Measurements from ENCODE around the gene WDR27. TPM values are rescaled to one million over a fixed set of nuclear protein-coding genes. Genes with fewer than 3 reads are reported as not detected.

The WDR27 gene
- total RNA-seq, 1 experiment from 2014 or later, result 77.9 TPM

DNA sequence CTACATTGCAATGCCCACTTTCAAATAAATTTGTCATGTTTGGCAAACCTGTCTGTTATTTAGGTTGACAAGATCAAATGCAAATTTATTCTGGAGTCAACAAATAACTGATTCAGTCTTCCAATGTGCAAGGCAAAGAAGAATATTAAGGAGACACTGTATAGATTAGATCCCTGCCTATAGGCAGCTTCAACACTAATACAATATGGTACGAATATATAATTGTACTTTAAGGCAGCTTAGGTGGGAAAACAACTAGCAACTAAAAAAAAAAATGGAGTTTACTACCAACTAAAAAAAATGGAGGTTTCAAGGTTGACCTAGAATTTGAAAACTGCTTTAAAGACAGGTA, 24.2 kb upstream of the WDR27 start:
- TF ChIP-seq, protein P1, sequence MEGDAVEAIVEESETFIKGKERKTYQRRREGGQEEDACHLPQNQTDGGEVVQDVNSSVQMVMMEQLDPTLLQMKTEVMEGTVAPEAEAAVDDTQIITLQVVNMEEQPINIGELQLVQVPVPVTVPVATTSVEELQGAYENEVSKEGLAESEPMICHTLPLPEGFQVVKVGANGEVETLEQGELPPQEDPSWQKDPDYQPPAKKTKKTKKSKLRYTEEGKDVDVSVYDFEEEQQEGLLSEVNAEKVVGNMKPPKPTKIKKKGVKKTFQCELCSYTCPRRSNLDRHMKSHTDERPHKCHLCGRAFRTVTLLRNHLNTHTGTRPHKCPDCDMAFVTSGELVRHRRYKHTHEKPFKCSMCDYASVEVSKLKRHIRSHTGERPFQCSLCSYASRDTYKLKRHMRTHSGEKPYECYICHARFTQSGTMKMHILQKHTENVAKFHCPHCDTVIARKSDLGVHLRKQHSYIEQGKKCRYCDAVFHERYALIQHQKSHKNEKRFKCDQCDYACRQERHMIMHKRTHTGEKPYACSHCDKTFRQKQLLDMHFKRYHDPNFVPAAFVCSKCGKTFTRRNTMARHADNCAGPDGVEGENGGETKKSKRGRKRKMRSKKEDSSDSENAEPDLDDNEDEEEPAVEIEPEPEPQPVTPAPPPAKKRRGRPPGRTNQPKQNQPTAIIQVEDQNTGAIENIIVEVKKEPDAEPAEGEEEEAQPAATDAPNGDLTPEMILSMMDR (IDR thresholded peaks at IDR 0.05; ENCODE audit: unreplicated experiment), result no peak
- peak overlapping the region; percentile 71 for H3K4me3 Mint-ChIP-seq (ENCODE audit: low read depth, unreplicated experiment)
- intact Hi-C loops (cut with micrococcal nuclease; ENCODE audit: unreplicated experiment), result no loop called here
- peak overlapping the region; percentile 65 for H3K27ac Mint-ChIP-seq (ENCODE audit: unreplicated experiment)
- CTCF ChIA-PET, result interaction anchor here (0.8 to 0.9 kb wide), 2 partner anchors 11 to 26 kb away, joined by 4 read pairs; partner anchors contain the start of genes DYNLT2 and ERMARD
- H3K4me1 Mint-ChIP-seq (ENCODE audit: low read depth, unreplicated experiment), result peaks cover 20% of the 10 kb centered on the region
- H3K9me3 Mint-ChIP-seq (ENCODE audit: low read depth, unreplicated experiment), result no peaks in the 10 kb centered on the region
- H3K27me3 Mint-ChIP-seq (ENCODE audit: unreplicated experiment), result no peaks in the 10 kb centered on the region
- no peak for DNase-seq
- peaks cover 31% of the 10 kb centered on the region for H3K36me3 Mint-ChIP-seq (ENCODE audit: insufficient read depth, unreplicated experiment)
- BruUV-seq (replicated peaks), result no TSS peak

DNA sequence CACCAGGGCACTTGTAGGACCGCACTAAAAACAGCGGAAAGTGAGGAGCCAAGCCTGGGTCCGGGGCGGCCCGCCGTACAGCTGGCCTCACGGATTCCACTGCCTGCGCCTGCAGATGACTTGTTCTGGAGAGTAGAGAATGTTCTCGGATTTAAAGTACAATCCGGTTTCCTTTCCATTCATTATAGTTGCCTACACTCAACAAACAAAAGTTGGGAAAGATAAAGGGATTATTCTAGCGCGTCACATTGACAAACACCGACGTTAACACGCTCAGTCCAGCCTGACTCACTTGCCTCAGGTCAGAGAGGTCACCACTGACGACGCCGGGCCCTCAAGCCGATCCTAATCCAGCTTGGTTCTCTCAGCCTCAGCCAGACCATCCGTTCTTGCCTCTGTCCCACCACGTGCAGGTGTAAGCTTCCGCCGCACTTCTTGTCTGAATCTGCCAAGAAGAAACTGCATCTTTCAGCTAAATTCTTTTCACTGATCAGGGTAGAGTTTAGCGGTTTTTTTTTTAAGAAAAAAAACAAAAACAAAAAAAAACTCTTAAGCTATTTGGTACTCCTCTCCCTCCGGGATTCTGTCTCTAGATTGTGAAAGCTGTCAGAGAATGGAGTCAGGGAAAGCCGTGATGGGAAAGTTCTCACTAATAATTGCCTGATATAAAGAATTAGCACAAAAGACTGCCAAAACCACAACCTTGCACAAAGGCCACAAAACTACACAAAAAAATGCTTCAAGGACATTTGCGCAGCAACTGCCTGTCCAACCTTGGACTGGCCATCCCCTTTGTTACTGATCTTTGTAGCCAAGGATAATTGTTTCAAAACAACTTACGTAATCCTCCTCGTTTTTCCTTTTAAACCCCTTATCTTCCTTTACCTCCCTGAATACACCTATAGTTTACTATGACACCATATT, 23.6 kb upstream of the WDR27 start:
- TF ChIP-seq, protein P1 (IDR thresholded peaks at IDR 0.05; ENCODE audit: unreplicated experiment), result no peak
- peak overlapping the region; percentile 71 for H3K4me3 Mint-ChIP-seq (ENCODE audit: low read depth, unreplicated experiment)
- no peaks in the 10 kb centered on the region for H3K27me3 Mint-ChIP-seq (ENCODE audit: unreplicated experiment)
- H3K9me3 Mint-ChIP-seq (ENCODE audit: low read depth, unreplicated experiment), result no peaks in the 10 kb centered on the region
- H3K4me1 Mint-ChIP-seq (ENCODE audit: low read depth, unreplicated experiment), result peaks cover 25% of the 10 kb centered on the region
- DNase-seq, result peak; percentile 55
- TSS peak; percentile 60 for BruUV-seq (replicated peaks)
- CTCF ChIA-PET, result interaction anchor here (0.7 to 0.9 kb wide), 3 partner anchors 12 to 63 kb away, joined by 4 read pairs; partner anchors contain the start of genes DYNLT2 and ERMARD
- peaks cover 34% of the 10 kb centered on the region for H3K36me3 Mint-ChIP-seq (ENCODE audit: insufficient read depth, unreplicated experiment)
- peak overlapping the region; percentile 65 for H3K27ac Mint-ChIP-seq (ENCODE audit: unreplicated experiment)
- intact Hi-C loops (cut with micrococcal nuclease; ENCODE audit: unreplicated experiment), result no loop called here

DNA sequence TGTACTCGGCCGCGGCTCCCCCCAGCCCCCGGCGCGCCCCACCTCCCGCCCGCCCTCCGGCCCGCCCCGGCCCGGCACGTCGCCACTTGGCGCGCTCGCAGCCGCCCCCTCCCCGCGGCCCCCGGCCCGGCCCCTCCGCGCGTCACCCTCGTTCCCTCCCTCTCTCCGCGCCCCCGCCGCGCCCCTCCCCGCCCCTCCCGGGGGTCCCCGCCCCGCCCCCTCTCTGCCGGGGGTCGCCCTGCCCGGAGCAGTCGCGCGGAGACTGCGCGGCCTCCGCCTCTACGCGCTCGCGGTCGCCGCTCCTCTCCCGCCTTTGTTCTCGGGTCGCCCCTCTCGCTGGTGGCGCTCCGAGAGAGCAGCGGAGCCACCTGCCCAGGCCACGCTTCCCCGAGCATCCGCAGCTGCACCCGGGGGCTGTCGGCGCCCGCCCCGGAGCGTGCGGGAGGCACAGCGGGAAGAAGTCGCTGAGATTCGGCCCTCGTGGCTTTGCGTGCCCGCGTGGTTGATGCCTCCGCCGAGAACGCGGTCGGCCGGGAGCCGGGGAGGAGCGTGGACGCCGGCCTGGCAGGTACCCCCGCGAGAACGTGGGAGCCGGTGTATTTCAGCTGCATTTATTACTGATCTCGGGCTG, 22.8 kb upstream of the WDR27 start, which contains the start of gene PHF10:
PHF10 (minus strand) TSS at position 7 of the 631 bp plus-strand sequence. CDS start 569 bp downstream, outside the sequence.
- H3K4me1 Mint-ChIP-seq (ENCODE audit: low read depth, unreplicated experiment), result peaks cover 29% of the 10 kb centered on the region
- BruUV-seq (replicated peaks), result no TSS peak
- peak within 1 kb of the TSS; percentile 98 for H3K4me3 Mint-ChIP-seq (ENCODE audit: low read depth, unreplicated experiment)
- intact Hi-C loops (cut with micrococcal nuclease; ENCODE audit: unreplicated experiment), result no loop called here
- H3K27ac Mint-ChIP-seq (ENCODE audit: unreplicated experiment), result peak within 1 kb of the TSS; percentile 95
- TF ChIP-seq, protein P1 (IDR thresholded peaks at IDR 0.05; ENCODE audit: unreplicated experiment), result no peak
- DNase-seq, result peak; percentile 67
- CTCF ChIA-PET, result interaction anchor here (0.7 kb wide), 1 partner anchor 64 kb away, joined by 4 read pairs; no protein-coding TSS in a partner anchor
- H3K36me3 Mint-ChIP-seq (ENCODE audit: insufficient read depth, unreplicated experiment), result peaks cover 36% of the 10 kb centered on the region
- no peaks in the 10 kb centered on the region for H3K9me3 Mint-ChIP-seq (ENCODE audit: low read depth, unreplicated experiment)
- H3K27me3 Mint-ChIP-seq (ENCODE audit: unreplicated experiment), result no peaks in the 10 kb centered on the region

DNA sequence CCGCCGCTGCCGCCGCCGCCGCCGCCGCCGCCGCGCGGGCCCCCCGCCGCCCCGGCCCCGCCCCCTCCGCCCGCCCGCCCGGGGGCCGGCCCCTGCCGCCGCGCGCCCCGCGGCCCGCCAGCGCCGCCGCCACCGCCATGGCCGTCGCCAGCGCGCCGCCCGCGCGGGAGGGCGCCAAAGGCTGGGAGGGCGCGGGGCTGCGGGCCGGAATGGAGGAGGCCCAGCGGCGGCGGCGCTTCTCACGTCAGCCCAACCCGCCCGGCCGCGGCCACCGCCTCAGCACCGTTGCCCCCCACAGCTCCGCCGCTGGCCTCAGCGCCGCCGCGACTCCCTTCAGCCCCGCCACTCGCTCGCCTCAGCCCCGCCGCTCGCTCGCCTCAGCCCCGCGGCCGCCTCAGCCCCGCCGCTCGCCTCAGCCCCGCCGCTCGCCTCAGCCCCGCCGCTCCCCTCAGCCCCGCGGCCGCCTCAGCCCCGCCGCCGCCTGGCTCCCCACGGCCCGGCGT, 22.2 kb upstream of the WDR27 start:
- intact Hi-C loops (cut with micrococcal nuclease; ENCODE audit: unreplicated experiment), result no loop called here
- no peaks in the 10 kb centered on the region for H3K9me3 Mint-ChIP-seq (ENCODE audit: low read depth, unreplicated experiment)
- H3K4me1 Mint-ChIP-seq (ENCODE audit: low read depth, unreplicated experiment), result peaks cover 34% of the 10 kb centered on the region
- CTCF ChIA-PET, result interaction anchor here (1.0 kb wide), 1 partner anchor 23 kb away, joined by 3 read pairs; the partner anchor contains the start of genes C6orf120 and WDR27
- H3K4me3 Mint-ChIP-seq (ENCODE audit: low read depth, unreplicated experiment), result peak overlapping the region; percentile 71
- H3K36me3 Mint-ChIP-seq (ENCODE audit: insufficient read depth, unreplicated experiment), result peaks cover 36% of the 10 kb centered on the region
- BruUV-seq (replicated peaks), result no TSS peak
- TF ChIP-seq, protein P1 (IDR thresholded peaks at IDR 0.05; ENCODE audit: unreplicated experiment), result no peak
- H3K27me3 Mint-ChIP-seq (ENCODE audit: unreplicated experiment), result no peaks in the 10 kb centered on the region
- DNase-seq, result peak; percentile 40
- no peak overlapping the region for H3K27ac Mint-ChIP-seq (ENCODE audit: unreplicated experiment)

All from Calu3 (cell line).